HEK293 (cell line): Measurements from ENCODE around the gene ZNF727.

ENCODE experiments used
- YY1 ChIP-seq: fragments of 450-650 bp; formaldehyde crosslinking; IDR thresholded peaks from 2 replicates; pipeline ENCODE4 v1.5.1; 2018; ENCODE audit warnings: missing biosample characterization, missing genetic modification characterization
- ZNF169 ChIP-seq: fragments of 450-650 bp; formaldehyde crosslinking; IDR thresholded peaks from 2 replicates; pipeline ENCODE4 v1.5.1; 2016; ENCODE audit warnings: missing biosample characterization, missing genetic modification characterization
- ZNF433 ChIP-seq: fragments of 450-650 bp; formaldehyde crosslinking; IDR thresholded peaks from 2 replicates; pipeline ENCODE4 v1.5.1; 2016; ENCODE audit warnings: missing biosample characterization, missing genetic modification characterization, low read depth
- ZNF621 ChIP-seq: fragments of 450-650 bp; formaldehyde crosslinking; IDR thresholded peaks from 2 replicates; pipeline ENCODE4 v1.5.1; 2017; ENCODE audit warnings: missing biosample characterization, missing genetic modification characterization
- ZNF658 ChIP-seq: fragments of 450-650 bp; formaldehyde crosslinking; IDR thresholded peaks from 2 replicates; pipeline ENCODE4; 2016; ENCODE audit warnings: missing biosample characterization, missing genetic modification characterization
- TF ChIP-seq, protein P1 (sequence below): fragments of 450-650 bp; formaldehyde crosslinking; IDR thresholded peaks from 2 replicates; pipeline ENCODE4 v1.5.1; 2016; ENCODE audit warnings: missing biosample characterization, missing genetic modification characterization

DNA sequence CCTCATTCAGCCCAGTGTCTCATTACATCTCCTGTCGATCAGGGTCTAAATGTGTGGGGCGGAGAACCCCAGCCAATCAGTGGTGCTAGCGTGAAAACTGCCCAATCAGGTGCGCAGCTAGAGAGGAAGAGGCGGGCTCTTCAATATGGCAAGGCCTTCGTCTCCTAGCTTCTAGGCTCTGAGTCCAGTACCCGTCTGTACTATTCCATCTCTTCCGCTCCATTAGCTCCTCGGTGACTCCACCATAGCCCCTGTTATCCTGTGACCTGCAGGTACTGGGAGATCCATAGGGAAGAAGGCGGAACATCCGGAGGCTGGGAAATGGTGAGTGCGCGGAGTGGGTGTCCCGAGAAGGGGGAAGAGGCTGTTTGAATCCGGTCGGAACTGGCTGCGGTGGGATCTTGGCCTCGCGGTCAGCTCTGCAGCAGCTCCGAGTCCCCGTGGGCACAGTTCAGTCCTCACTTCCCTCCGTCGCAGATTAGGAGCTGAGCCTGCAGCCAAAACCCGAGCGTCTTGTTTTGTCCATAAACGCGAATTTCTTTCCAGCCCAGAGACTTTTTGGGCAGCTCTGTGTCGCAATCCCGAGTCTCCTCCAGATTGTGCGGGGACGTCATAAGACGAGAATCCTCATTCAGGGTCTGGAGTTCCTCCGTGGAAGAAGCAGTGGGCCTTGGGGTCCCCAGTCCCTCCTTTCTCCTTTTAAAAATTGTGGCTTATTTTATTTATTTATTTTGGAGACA, at the start of gene ZNF727:
- no peak for TF ChIP-seq ZNF169
- no peak for TF ChIP-seq ZNF658 (tag by site-specific recombination)
- TF ChIP-seq, protein P1, sequence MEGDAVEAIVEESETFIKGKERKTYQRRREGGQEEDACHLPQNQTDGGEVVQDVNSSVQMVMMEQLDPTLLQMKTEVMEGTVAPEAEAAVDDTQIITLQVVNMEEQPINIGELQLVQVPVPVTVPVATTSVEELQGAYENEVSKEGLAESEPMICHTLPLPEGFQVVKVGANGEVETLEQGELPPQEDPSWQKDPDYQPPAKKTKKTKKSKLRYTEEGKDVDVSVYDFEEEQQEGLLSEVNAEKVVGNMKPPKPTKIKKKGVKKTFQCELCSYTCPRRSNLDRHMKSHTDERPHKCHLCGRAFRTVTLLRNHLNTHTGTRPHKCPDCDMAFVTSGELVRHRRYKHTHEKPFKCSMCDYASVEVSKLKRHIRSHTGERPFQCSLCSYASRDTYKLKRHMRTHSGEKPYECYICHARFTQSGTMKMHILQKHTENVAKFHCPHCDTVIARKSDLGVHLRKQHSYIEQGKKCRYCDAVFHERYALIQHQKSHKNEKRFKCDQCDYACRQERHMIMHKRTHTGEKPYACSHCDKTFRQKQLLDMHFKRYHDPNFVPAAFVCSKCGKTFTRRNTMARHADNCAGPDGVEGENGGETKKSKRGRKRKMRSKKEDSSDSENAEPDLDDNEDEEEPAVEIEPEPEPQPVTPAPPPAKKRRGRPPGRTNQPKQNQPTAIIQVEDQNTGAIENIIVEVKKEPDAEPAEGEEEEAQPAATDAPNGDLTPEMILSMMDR (tag by site-specific recombination) = no peak
- TF ChIP-seq YY1 (tag by site-specific recombination) = no peak
- TF ChIP-seq ZNF433 (tag by site-specific recombination) = no peak
- TF ChIP-seq ZNF621 = no peak
